HG02798 (cell line): ENCODE data around the gene ABCC2.
A peak's percentile ranks its signal among the peaks of the same experiment; 100 is the strongest.
"Not testable (repeated sequence)": the region's sequence is repeated elsewhere in the genome, so short reads cannot be mapped to it uniquely, and the experiment has no call there.

Source experiments
- ATAC-seq: cut with Tn5 transposase; IDR thresholded peaks from one replicate; pipeline ENCODE4 v1.9.1; 2021; ENCODE audit warnings: mild to moderate bottlenecking; ENCODE audit not compliant: unreplicated experiment, poor library complexity

Gene ABCC2

DNA sequence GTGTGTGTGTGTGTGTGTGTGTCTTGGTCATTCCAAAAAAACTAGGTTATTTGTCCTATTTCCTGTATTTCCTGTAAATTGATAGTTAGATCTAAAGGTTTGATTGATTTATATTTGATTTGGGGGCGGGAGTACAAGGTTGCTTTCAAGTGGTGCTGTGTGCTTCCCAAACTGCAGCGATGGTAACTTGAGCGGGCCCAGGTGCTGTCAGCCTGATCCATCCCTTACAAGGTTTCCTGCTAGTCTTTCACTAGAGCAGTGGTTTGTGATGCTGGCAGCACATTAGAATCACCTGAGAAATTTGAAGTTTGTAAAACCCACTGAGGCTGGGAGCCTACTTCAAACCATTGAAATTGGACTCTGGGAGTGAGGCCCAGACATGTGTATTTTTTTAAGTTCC is 23.7 kb downstream of the ABCC2 start:
- no peak for ATAC-seq

GRCh38 chr10:99807786-99808185 is 25.3 kb downstream of the ABCC2 start:
- ATAC-seq, result no peak

GRCh38 chr10:99808270-99808669 is 25.8 kb downstream of the ABCC2 start:
- ATAC-seq, result no peak

GRCh38 chr10:99809481-99809880 is 27.0 kb downstream of the ABCC2 start:
- ATAC-seq, result no peak

GRCh38 chr10:99809931-99810615 is 27.6 kb downstream of the ABCC2 start:
- ATAC-seq, result no peak

DNA sequence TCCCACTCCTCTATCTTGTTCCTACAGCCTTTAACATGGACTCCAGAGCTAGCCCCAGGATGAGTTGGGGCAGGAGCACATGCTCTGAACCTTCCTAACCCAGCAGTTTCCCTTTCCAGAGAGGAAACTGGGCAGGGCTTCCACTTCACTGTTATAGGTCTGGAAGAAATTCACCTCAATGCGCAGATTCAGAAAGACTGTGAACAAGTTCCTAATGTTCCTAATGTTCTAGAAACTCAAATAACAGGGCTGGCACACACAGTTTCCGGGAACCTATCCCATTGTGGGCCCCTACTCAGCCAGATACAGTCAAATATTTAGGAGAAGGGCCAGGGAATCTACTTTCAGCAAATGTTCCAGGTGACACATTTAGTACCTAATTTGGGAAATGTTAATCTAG is 29.7 kb downstream of the ABCC2 start:
- ATAC-seq, result no peak

DNA sequence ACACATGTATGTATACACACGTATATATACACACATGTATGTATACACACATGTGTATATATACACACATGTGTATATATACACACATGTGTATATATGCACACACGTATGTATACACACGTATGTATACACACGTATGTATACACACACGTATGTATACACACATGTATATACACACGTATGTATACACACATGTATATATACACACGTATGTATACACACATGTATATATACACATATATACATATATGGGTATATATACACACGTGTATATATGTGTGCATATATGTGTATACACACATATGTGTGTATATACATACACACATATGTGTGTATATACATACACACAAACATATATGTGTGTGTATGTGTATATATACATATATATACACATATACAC is 31.7 kb downstream of the ABCC2 start:
- ATAC-seq, result no peak

DNA sequence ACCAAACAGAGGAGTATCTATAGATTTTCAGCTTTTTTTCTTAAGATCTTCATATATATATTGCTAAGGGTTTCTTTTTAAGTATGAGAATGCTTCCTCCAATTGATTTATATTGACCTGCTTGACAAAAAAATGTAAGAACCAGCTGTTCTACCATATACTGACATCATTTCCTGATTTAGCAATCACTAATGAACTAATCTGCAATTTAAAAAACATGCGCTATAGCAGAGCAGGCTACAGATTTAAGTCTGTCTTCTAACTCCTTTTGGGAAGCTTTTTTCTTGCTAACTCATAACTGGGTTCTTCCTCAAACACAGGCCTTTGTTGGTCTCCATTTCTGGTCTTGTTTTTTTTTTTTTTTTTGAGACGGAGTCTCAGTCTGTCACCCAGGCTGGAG is 33.2 kb downstream of the ABCC2 start:
- ATAC-seq, result no peak

GRCh38 chr10:99827936-99828335 is 45.5 kb downstream of the ABCC2 start:
- no peak for ATAC-seq

- no peak for ATAC-seq
These were observed 46.0 kb downstream of the ABCC2 start for GRCh38 chr10:99828464-99828863.

- no peak for ATAC-seq
These were observed 50.0 kb downstream of the ABCC2 start for GRCh38 chr10:99832439-99832838.

- ATAC-seq, result no peak
These were observed 52.0 kb downstream of the ABCC2 start for GRCh38 chr10:99834410-99834809.

DNA sequence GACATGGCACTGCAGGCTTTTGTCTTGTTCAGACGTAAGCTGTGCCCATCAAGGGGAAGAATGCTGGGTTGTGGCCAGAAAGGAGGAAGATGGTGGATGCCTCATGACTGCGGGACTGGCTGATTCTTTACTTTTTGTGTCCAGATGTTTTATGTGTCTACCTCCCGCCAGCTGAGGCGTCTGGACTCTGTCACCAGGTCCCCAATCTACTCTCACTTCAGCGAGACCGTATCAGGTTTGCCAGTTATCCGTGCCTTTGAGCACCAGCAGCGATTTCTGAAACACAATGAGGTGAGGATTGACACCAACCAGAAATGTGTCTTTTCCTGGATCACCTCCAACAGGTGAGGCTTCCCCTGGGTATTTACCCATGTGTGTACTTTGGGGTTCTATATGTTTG is 53.5 kb downstream of the ABCC2 start:
- ATAC-seq, result no peak

DNA sequence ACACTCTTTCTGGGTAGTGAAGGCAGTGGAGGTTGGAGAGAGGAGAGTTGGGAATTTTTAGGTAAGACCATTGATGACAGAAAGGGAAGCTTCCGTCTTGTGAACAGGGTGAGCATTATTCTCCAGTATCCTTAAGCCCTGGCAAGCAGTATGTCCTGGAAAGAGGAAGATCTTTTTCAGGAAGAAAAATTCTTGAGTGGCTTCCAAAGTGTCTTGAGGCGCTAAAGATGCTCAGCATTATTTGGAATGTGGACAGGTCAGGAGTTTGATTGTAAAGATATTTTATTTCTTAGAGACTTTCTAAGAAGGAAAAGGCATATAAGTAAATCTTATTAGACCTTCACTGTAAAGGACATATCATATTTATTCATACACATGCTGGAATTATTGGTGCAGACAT is 54.3 kb downstream of the ABCC2 start:
- ATAC-seq, result no peak

GRCh38 chr10:99840859-99841258 is 58.4 kb downstream of the ABCC2 start:
- not testable (repeated sequence) for ATAC-seq

DNA sequence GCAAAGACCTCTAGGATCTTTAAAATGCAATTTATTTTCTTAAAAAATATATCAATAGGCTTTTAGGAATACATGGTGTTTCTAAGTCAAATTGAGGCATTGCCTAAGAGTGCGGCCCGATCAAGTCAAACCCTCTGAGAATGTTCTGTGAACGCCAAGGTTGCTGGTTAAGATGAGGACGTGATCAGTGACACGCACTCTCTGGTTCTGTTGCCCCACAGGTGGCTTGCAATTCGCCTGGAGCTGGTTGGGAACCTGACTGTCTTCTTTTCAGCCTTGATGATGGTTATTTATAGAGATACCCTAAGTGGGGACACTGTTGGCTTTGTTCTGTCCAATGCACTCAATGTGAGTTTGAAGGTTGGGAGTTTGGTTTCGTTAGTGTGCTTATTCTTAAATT is 59.3 kb downstream of the ABCC2 start:
- ATAC-seq, result no peak

- ATAC-seq, result no peak
These were observed 60.9 kb downstream of the ABCC2 start for GRCh38 chr10:99843310-99843709.

GRCh38 chr10:99844433-99844955 is 62.1 kb downstream of the ABCC2 start:
- ATAC-seq, result no peak

DNA sequence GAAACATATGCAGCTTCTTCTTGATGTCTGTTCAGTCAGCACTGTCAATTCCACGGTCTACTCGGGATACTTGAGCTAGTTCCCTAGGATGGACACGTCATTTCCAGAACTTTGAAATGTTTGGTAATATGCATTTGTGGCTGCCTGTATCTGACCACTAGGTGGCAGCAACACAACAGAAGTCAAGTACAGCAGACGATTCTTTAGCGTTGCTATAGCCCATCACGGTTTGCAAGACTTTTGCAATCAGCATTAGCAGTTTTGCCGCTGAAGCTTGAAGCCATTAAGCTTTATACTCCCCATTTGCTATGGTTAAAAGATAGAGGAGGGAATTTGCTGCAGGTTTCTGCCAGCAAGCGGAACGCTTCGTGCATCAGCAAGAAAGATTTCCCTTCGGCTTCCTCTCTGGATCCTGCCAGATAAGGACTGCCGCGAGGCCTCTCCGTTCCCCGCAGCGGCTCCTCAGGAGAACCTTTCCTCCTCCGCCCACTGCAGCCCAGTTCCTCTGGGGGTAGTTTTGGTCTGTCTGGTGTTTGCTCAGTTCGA is 63.5 kb downstream of the ABCC2 start:
- peak; percentile 76 for ATAC-seq

GRCh38 chr10:99849057-99849456 is 66.6 kb downstream of the ABCC2 start:
- ATAC-seq, result no peak

- no peak for ATAC-seq
These were observed 67.1 kb downstream of the ABCC2 start for GRCh38 chr10:99849536-99849935.
